ENCODE results near the gene TMEM184A.
A peak's percentile ranks its signal among the peaks of the same experiment; 100 is the strongest.

TMEM184A gene

DNA sequence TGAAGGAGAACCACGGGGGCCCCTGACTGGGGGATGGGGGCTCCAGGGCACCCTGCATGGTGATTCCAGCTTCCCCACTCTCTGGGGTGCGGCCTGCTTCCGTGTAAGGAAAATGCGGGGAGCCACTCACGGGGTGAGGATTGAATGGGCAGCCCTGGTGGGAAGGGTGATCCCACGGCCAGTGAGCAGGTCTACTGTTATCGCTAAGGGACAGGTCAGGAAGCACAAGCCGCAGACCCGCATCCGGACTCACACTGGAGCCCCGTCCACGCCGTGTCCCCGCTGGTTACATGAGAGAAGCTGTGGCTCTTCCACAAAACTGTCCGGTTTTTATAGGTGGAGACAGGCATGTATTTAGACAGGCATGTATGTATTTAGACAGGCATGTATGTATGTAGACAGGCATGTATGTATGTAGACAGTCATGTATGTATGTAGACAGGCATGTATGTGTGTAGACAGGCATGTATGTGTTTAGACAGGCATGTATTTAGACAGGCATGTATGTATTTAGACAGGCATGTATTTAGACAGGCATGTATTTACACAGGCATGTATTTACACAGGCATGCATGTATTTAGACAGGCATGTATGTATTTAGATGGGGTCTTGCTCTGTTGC, 8.1 kb upstream of the TMEM184A start:
- H3K4ac ChIP-seq (ENCODE audit: low read depth, low read length): no peak overlapping the region
- no peak overlapping the region for H2AK5ac ChIP-seq (ENCODE audit: low read length)
- H2BK12ac ChIP-seq (ENCODE audit: low read length): no peak overlapping the region
- H4K91ac ChIP-seq (ENCODE audit: low read depth, low read length): no peak overlapping the region
- no peak overlapping the region for H4K8ac ChIP-seq (ENCODE audit: low read depth, low read length)
- no peak overlapping the region for H3K9ac ChIP-seq (ENCODE audit: low read length)
- H3K4me2 ChIP-seq (ENCODE audit: low read length): no peak overlapping the region
- no peaks in the 10 kb centered on the region for H3K9me3 ChIP-seq (ENCODE audit: insufficient read depth, low read depth, low read length)
- H2BK120ac ChIP-seq (ENCODE audit: insufficient read depth, low read length, poor library complexity): no peak overlapping the region
- H3K14ac ChIP-seq (ENCODE audit: low read length): no peak overlapping the region
- H3K23ac ChIP-seq (ENCODE audit: low read length): no peak overlapping the region
- H3K79me2 ChIP-seq (ENCODE audit: control insufficient read depth, insufficient read depth, low read length, poor library complexity): peaks cover 4% of the 10 kb centered on the region
- H3K36me3 ChIP-seq (ENCODE audit: control insufficient read depth in 1 of 2, insufficient read depth in 2 of 2, low read length in 2 of 2): peaks cover 6 to 9% of the 10 kb centered on the region in 2 experiments
- H3K79me1 ChIP-seq (ENCODE audit: low read length): peaks cover 16% of the 10 kb centered on the region
- no peak overlapping the region for H2AFZ ChIP-seq (ENCODE audit: insufficient read depth, low read length, poor library complexity)
- no peak overlapping the region for H3K18ac ChIP-seq (ENCODE audit: low read length)
- no peak for DNase-seq
- no peak overlapping the region for H3K4me3 ChIP-seq (ENCODE audit: low read depth, low read length)
- no peak overlapping the region for H2BK5ac ChIP-seq (ENCODE audit: low read depth, low read length, poor library complexity)
- WGBS (ENCODE audit: extremely low coverage, insufficient coverage, insufficient read length): no CpG with 5 or more reads among the region's 15 CpGs
- no peak overlapping the region for H3K27ac ChIP-seq (ENCODE audit: low read depth, low read length)
- no peaks in the 10 kb centered on the region for H3K27me3 ChIP-seq (ENCODE audit: insufficient read depth, low read length)
- peaks cover 29 to 31% of the 10 kb centered on the region in 2 experiments for H3K4me1 ChIP-seq (ENCODE audit: control insufficient read depth in 1 of 2, insufficient read depth in 2 of 2, low read length in 2 of 2)
- H4K12ac ChIP-seq (ENCODE audit: low read depth, low read length): no peak overlapping the region

DNA sequence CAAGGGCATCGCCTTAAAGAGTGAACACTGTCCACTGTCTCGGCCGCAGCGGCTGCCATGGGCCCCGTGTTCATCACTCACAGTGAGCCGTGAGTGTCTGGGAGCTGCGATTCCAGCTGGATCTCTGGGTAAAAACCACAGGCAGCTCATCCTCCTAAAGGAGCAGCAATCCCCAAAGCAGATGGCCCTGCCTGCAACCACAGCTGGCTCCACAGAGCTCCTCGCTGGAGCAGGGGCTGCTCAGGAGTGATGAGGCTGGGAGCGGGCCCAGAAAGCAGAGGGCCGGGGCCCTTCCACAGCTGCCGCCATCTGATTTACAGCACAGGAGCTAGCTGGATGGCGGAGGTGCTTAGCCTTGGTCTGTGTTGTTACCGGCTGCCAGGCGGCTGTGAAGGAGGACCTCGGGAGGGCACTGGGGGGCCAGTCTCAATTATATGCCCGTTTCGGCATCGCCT, 6.6 kb upstream of the TMEM184A start:
- Histone ChIP-seq H3K9ac (ENCODE audit: low read length) (no peak overlapping the region), H2BK12ac (ENCODE audit: low read length) (no peak overlapping the region)
- DNase-seq: no peak

DNA sequence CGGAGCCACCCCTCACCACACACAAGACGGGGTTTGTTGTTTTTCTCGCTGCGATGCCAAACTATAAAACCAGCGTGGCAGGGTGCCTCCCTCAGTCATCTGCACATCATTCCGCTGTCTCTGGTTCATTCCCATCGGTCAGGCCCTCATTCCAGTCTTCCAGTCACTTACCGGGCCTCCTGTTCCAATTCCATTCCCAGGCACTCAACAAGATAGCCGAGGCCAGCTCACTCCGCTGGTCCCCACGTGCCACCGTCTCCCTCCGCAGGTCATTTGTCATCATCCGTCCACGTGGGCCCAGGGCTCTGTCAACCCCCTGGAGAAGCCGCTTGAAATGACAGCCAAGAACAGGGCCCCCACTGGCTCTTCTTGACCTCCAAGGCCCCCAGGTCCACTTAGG, 6.1 kb upstream of the TMEM184A start:
- Histone ChIP-seq H3K27ac (ENCODE audit: low read depth, low read length) (no peak overlapping the region), H3K18ac (ENCODE audit: low read length) (no peak overlapping the region), H3K14ac (ENCODE audit: low read length) (no peak overlapping the region), H3K27me3 (ENCODE audit: insufficient read depth, low read length) (no peaks in the 10 kb centered on the region), H2BK120ac (ENCODE audit: insufficient read depth, low read length, poor library complexity) (no peak overlapping the region), H2AFZ (ENCODE audit: insufficient read depth, low read length, poor library complexity) (no peak overlapping the region), H3K4ac (ENCODE audit: low read depth, low read length) (no peak overlapping the region), H3K9ac (ENCODE audit: low read length) (no peak overlapping the region), H4K91ac (ENCODE audit: low read depth, low read length) (no peak overlapping the region), H3K36me3 (ENCODE audit: control insufficient read depth in 1 of 2, insufficient read depth in 2 of 2, low read length in 2 of 2) (peaks cover 2% of the 10 kb centered on the region in 2 experiments), H2AK5ac (ENCODE audit: low read length) (no peak overlapping the region), H3K23ac (ENCODE audit: low read length) (no peak overlapping the region), H3K9me3 (ENCODE audit: insufficient read depth, low read depth, low read length) (no peaks in the 10 kb centered on the region), H4K8ac (ENCODE audit: low read depth, low read length) (no peak overlapping the region), H2BK12ac (ENCODE audit: low read length) (no peak overlapping the region), H3K4me1 (ENCODE audit: control insufficient read depth in 1 of 2, insufficient read depth in 2 of 2, low read length in 2 of 2) (peaks cover 26 to 28% of the 10 kb centered on the region in 2 experiments), H3K79me1 (ENCODE audit: low read length) (peaks cover 26% of the 10 kb centered on the region), H3K4me2 (ENCODE audit: low read length) (no peak overlapping the region), H2BK5ac (ENCODE audit: low read depth, low read length, poor library complexity) (no peak overlapping the region), H3K4me3 (ENCODE audit: low read depth, low read length) (no peak overlapping the region), H4K12ac (ENCODE audit: low read depth, low read length) (no peak overlapping the region), H3K79me2 (ENCODE audit: control insufficient read depth, insufficient read depth, low read length, poor library complexity) (peaks cover 4% of the 10 kb centered on the region)
- no peak for DNase-seq
- WGBS (ENCODE audit: extremely low coverage, insufficient coverage, insufficient read length): no CpG with 5 or more reads among the region's 16 CpGs

More for the DNA sequence above, 6.6 kb upstream of the TMEM184A start:
- H3K79me1 ChIP-seq (ENCODE audit: low read length): peaks cover 25% of the 10 kb centered on the region
- no peak overlapping the region for H4K12ac ChIP-seq (ENCODE audit: low read depth, low read length)
- no peak overlapping the region for H3K23ac ChIP-seq (ENCODE audit: low read length)
- H3K27me3 ChIP-seq (ENCODE audit: insufficient read depth, low read length): no peaks in the 10 kb centered on the region
- H2BK5ac ChIP-seq (ENCODE audit: low read depth, low read length, poor library complexity): no peak overlapping the region
- no peak overlapping the region for H2AK5ac ChIP-seq (ENCODE audit: low read length)
- H3K9me3 ChIP-seq (ENCODE audit: insufficient read depth, low read depth, low read length): no peaks in the 10 kb centered on the region
- H3K4me3 ChIP-seq (ENCODE audit: low read depth, low read length): no peak overlapping the region
- no peak overlapping the region for H3K4ac ChIP-seq (ENCODE audit: low read depth, low read length)
- no peak overlapping the region for H3K4me2 ChIP-seq (ENCODE audit: low read length)
- peaks cover 4% of the 10 kb centered on the region for H3K79me2 ChIP-seq (ENCODE audit: control insufficient read depth, insufficient read depth, low read length, poor library complexity)
- peaks cover 29 to 32% of the 10 kb centered on the region in 2 experiments for H3K4me1 ChIP-seq (ENCODE audit: control insufficient read depth in 1 of 2, insufficient read depth in 2 of 2, low read length in 2 of 2)
- no peak overlapping the region for H4K8ac ChIP-seq (ENCODE audit: low read depth, low read length)
- no peak overlapping the region for H2AFZ ChIP-seq (ENCODE audit: insufficient read depth, low read length, poor library complexity)
- WGBS (ENCODE audit: extremely low coverage, insufficient coverage, insufficient read length): no CpG with 5 or more reads among the region's 18 CpGs
- no peak overlapping the region for H3K27ac ChIP-seq (ENCODE audit: low read depth, low read length)
- H3K18ac ChIP-seq (ENCODE audit: low read length): no peak overlapping the region
- peak overlapping the region; percentile 1 for H4K91ac ChIP-seq (ENCODE audit: low read depth, low read length)
- no peak overlapping the region for H3K14ac ChIP-seq (ENCODE audit: low read length)
- H2BK120ac ChIP-seq (ENCODE audit: insufficient read depth, low read length, poor library complexity): no peak overlapping the region
- peaks cover 6 to 7% of the 10 kb centered on the region in 2 experiments for H3K36me3 ChIP-seq (ENCODE audit: control insufficient read depth in 1 of 2, insufficient read depth in 2 of 2, low read length in 2 of 2)

DNA sequence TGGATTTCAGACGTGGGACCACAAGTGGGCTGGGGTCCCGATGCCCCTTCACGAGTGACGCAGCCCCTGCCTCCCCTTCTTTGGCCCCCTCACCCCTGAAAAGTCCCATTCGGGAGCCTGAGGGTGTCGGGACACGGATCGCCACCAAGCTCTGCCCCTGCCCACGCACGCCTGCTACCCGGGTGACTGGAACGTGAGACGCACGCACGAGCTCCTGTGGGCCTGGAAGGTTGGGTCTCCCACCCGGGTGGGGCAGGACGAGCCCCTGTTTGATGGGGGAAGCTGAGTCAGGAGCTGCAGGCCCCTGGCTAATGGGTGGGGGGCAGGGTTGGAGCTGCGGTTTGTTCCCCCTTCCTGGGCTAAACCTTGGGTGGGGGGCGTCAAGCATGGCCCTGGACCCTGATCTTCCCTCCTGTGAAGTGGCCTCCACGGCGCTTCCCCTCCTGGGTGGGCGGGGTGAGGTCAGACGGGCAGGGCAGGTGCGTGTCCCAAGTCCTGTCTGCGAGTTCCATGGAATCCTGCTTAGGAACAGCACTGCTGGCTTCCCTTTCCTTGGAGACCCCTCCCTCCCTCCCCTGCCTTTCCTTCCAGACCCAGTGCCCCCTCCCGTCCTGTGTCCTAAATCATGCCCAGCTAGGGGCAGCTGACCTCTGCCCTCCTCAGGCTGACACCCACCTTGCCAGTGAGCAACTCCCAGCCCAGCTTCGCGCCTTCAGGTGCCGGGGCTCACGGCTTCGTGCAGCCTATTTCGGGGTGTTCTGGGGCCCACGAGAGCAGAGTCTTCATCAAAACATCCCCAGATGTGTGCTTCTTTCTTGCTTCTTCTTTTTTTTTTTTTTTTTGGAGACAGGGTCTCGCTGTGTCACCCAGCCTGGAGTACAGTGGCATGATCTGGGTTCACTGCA, 5.3 kb upstream of the TMEM184A start:
- Histone ChIP-seq H3K27me3 (ENCODE audit: insufficient read depth, low read length) (no peaks in the 10 kb centered on the region), H2BK12ac (ENCODE audit: low read length) (peak overlapping the region; percentile 42), H4K8ac (ENCODE audit: low read depth, low read length) (no peak overlapping the region), H3K79me2 (ENCODE audit: control insufficient read depth, insufficient read depth, low read length, poor library complexity) (peaks cover 4% of the 10 kb centered on the region), H4K12ac (ENCODE audit: low read depth, low read length) (no peak overlapping the region), H3K4me3 (ENCODE audit: low read depth, low read length) (no peak overlapping the region), H3K79me1 (ENCODE audit: low read length) (peaks cover 27% of the 10 kb centered on the region), H2BK120ac (ENCODE audit: insufficient read depth, low read length, poor library complexity) (no peak overlapping the region), H4K91ac (ENCODE audit: low read depth, low read length) (peak overlapping the region; percentile 3), H3K9ac (ENCODE audit: low read length) (no peak overlapping the region), H3K4ac (ENCODE audit: low read depth, low read length) (no peak overlapping the region), H3K23ac (ENCODE audit: low read length) (no peak overlapping the region), H2AFZ (ENCODE audit: insufficient read depth, low read length, poor library complexity) (no peak overlapping the region), H3K14ac (ENCODE audit: low read length) (peak overlapping the region; percentile 30), H2AK5ac (ENCODE audit: low read length) (peak overlapping the region; percentile 2), H3K18ac (ENCODE audit: low read length) (no peak overlapping the region), H3K9me3 (ENCODE audit: insufficient read depth, low read depth, low read length) (no peaks in the 10 kb centered on the region), H2BK5ac (ENCODE audit: low read depth, low read length, poor library complexity) (no peak overlapping the region), H3K27ac (ENCODE audit: low read depth, low read length) (no peak overlapping the region), H3K36me3 (ENCODE audit: control insufficient read depth in 1 of 2, insufficient read depth in 2 of 2, low read length in 2 of 2) (no peaks in the 10 kb centered on the region), H3K4me2 (ENCODE audit: low read length) (no peak overlapping the region), H3K4me1 (ENCODE audit: control insufficient read depth in 1 of 2, insufficient read depth in 2 of 2, low read length in 2 of 2) (peaks cover 25% of the 10 kb centered on the region in 2 experiments)
- no peak for DNase-seq
- WGBS (ENCODE audit: extremely low coverage, insufficient coverage, insufficient read length): no CpG with 5 or more reads among the region's 34 CpGs
